ENCODE results near the gene PPP2R1A.
A peak's percentile ranks its signal among the peaks of the same experiment; 100 is the strongest.

The PPP2R1A gene

GRCh38 chr19:52189735-52190486, at the start of gene PPP2R1A:
Gene PPP2R1A (plus strand): TSS chr19:52190052. CDS start chr19:52190097, 45 bp downstream.
- in situ Hi-C loops (cut with HindIII; ENCODE audit: low pct_unique_long_range_greater_than_20kb, low sequenced_read_pairs) = no loop called here
- peak; percentile 76 to 100 for DNase-seq (ENCODE audit: low read depth in 1 of 2, low spot score in 1 of 2)
- TF ChIP-seq JUND (IDR thresholded peaks at IDR 0.05; ENCODE audit: low read depth) = no peak

DNA sequence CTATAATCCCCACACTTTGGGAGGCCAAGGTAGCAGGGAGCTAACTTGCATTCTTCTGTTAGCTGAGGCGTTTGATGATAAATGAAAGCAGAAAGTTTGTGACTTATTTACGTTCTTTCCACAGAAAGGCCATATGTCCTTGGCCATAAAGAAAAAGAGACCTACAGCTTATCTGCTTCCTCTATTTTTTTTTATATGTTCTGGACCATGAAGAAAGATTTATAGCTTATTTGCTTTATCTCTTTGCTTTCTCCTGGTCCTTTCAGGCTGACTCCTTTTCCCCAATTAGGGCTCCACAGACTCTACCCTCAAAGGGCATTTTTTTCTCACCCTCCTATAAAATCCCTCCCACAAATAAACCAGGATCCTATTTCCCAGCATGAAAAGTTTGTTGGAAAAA, 48.6 kb upstream of the PPP2R1A start:
- TF ChIP-seq JUND (IDR thresholded peaks at IDR 0.05; ENCODE audit: low read depth) = no peak
- in situ Hi-C loops (cut with HindIII; ENCODE audit: low pct_unique_long_range_greater_than_20kb, low sequenced_read_pairs) = no loop called here
- no peak for DNase-seq (ENCODE audit: low read depth in 1 of 2, low spot score in 1 of 2)

GRCh38 chr19:52142001-52142595, 47.8 kb upstream of the PPP2R1A start:
- TF ChIP-seq JUND (IDR thresholded peaks at IDR 0.05; ENCODE audit: low read depth) = no peak
- DNase-seq (ENCODE audit: low read depth in 1 of 2, low spot score in 1 of 2) = peak in 1 of 2 experiments; percentile 83
- in situ Hi-C loops (cut with HindIII; ENCODE audit: low pct_unique_long_range_greater_than_20kb, low sequenced_read_pairs) = no loop called here

DNA sequence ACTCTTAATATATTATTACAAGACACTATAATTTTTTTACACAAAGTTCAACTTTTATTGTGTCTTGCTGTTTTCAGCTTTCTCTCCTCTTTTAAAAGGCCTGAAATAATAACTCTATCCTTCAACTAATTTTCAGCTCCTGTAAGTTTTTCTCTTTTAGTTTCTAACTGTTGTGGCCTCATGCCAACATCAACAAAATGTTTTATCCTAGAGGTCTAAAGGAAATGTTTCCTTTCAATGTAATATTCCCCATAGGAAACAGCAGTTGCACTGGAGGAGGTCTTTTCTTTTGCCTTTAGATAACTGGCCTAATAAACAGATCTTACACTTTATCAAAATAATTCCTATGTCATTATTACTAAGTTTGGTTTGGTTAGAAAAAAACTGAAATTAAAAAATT, 41.6 kb upstream of the PPP2R1A start:
- in situ Hi-C loops (cut with HindIII; ENCODE audit: low pct_unique_long_range_greater_than_20kb, low sequenced_read_pairs) = no loop called here
- DNase-seq (ENCODE audit: low read depth in 1 of 2, low spot score in 1 of 2) = no peak
- TF ChIP-seq JUND (IDR thresholded peaks at IDR 0.05; ENCODE audit: low read depth) = no peak

GRCh38 chr19:52155596-52156359, 34.1 kb upstream of the PPP2R1A start:
- no peak for DNase-seq (ENCODE audit: low read depth in 1 of 2, low spot score in 1 of 2)
- TF ChIP-seq JUND (IDR thresholded peaks at IDR 0.05; ENCODE audit: low read depth) = no peak
- in situ Hi-C loops (cut with HindIII; ENCODE audit: low pct_unique_long_range_greater_than_20kb, low sequenced_read_pairs) = no loop called here

- in situ Hi-C loops (cut with HindIII; ENCODE audit: low pct_unique_long_range_greater_than_20kb, low sequenced_read_pairs) = no loop called here
- TF ChIP-seq JUND (IDR thresholded peaks at IDR 0.05; ENCODE audit: low read depth) = no peak
- no peak for DNase-seq (ENCODE audit: low read depth in 1 of 2, low spot score in 1 of 2)
Observed at GRCh38 chr19:52170304-52170703, 19.5 kb upstream of the PPP2R1A start.

DNA sequence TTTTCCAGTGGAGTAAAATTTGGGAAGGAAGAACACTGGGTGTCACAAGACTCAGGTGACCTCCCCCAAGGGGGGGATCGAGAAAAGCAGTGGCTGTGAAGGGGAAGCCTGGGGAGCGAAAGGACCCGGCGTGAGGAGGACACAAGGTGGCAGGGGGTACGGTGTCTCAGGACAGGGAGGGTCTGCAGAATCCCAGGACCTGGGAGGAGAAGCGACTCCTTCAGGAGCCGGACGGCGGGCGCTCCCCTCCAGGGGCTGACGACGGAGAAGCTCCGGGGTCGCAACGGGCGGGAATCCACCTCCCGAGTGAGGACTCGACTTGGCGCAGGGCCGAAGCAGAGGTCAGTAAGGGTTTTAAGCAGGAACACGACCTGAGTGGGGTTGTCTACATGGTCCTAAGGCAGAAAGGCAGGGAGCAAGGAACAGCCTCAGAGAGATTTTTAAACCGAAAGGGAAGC, 19.0 kb upstream of the PPP2R1A start:
- in situ Hi-C loops (cut with HindIII; ENCODE audit: low pct_unique_long_range_greater_than_20kb, low sequenced_read_pairs) = no loop called here
- no peak for DNase-seq (ENCODE audit: low read depth in 1 of 2, low spot score in 1 of 2)
- no peak for TF ChIP-seq JUND (IDR thresholded peaks at IDR 0.05; ENCODE audit: low read depth)

DNA sequence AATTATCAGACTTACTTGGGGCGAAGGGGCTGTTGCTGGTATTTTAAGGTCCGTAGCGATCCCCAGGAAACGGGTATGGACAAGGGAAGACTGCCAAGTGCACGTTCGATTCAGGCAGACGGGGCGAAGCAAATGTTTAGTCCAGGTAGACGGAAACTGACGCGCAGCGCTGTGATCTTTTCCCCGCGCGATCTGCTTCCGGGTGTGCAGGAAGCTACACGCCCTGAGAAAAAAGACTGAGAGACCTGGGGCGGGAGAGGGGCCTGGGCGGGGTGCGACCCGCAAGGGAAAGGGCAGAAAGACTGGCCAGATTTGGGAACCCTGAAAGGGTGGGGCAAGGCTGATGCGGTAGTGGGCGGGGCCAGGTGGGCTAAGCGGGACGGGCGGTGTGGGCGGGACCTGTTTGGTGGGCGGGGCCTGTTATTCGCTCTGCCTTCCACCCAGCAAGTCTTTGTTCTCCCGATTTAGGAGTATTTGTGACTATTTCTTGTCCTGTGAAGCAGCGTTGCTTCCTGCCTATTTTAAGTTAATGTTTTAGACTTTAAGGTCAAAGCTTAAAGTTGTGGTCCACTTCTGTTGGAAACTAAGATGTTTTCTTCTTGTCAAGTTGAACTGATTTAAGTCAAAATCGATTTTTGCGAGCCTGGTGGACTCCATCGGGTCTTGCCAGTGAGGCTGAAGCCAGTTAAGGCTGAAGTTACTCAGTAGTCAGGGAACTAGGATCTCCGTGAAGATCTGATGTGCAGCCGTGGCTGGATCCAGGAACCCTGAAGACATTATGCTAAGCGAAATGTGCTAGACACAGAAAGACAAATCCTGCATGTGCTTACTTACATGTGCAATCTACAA, 18.3 kb upstream of the PPP2R1A start, which contains the start of gene ZNF836:
Gene ZNF836 (minus strand): TSS at position 301 of the 849 bp plus-strand sequence. CDS start 3,549 bp downstream, outside the sequence.
- no peak for TF ChIP-seq JUND (IDR thresholded peaks at IDR 0.05; ENCODE audit: low read depth)
- in situ Hi-C loops (cut with HindIII; ENCODE audit: low pct_unique_long_range_greater_than_20kb, low sequenced_read_pairs) = no loop called here
- DNase-seq (ENCODE audit: low read depth in 1 of 2, low spot score in 1 of 2) = peak; percentile 61 to 80

DNA sequence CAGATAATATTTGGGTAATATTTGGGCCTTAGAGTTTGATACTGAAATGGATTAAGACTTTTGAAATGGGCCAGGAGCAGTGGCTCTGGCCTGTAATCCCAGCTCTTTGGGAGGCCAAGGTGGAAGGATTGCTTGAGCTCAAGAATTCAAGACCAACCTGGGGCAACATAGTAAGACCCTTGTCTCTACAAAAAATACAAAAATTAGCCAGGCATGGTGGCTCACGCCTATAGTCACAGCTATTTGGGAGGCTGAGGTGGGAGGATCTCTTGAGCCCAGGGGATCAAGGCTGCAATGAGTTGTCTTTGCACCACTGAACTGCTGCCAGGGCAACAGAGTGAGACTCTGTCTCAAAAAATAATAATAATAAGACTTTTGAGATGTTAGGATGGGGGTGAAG, 17.5 kb upstream of the PPP2R1A start:
- TF ChIP-seq JUND (IDR thresholded peaks at IDR 0.05; ENCODE audit: low read depth) = no peak
- in situ Hi-C loops (cut with HindIII; ENCODE audit: low pct_unique_long_range_greater_than_20kb, low sequenced_read_pairs) = no loop called here
- no peak for DNase-seq (ENCODE audit: low read depth in 1 of 2, low spot score in 1 of 2)

GRCh38 chr19:52176574-52176973, 13.3 kb upstream of the PPP2R1A start:
- no peak for TF ChIP-seq JUND (IDR thresholded peaks at IDR 0.05; ENCODE audit: low read depth)
- DNase-seq (ENCODE audit: low read depth in 1 of 2, low spot score in 1 of 2) = peak in 1 of 2 experiments; percentile 44
- in situ Hi-C loops (cut with HindIII; ENCODE audit: low pct_unique_long_range_greater_than_20kb, low sequenced_read_pairs) = no loop called here

DNA sequence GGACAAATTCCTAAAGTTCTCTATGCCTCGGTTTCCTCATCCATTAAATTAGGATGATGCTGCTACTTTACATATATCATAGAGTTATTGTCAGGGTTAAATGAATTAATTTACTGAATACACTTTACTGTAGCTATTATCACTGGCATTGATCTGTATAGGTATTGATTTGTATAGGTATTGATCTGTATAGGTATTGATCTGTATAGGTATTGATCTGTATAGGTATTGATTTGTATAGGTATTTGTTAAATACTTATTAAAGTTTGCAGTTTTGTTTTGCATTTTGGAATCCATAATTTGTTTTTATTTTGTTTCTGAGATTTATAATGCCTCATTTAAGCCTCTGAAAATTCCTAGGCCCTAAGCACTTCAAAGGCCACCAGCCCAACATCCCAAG, 2.4 kb upstream of the PPP2R1A start:
- in situ Hi-C loops (cut with HindIII; ENCODE audit: low pct_unique_long_range_greater_than_20kb, low sequenced_read_pairs) = no loop called here
- TF ChIP-seq JUND (IDR thresholded peaks at IDR 0.05; ENCODE audit: low read depth) = no peak
- DNase-seq (ENCODE audit: low read depth in 1 of 2, low spot score in 1 of 2) = no peak
